Endothelial cell of umbilical vein (primary cell): Measurements from ENCODE around the gene EDA. TPM values are rescaled to one million over a fixed set of nuclear protein-coding genes. Genes with fewer than 3 reads are reported as not detected.

Source experiments
- BruUV-seq: library from RNA; stranded (reverse); fragments of 400-500 nt; replicated peaks from 2 replicates; lab custom pipeline; 2021; lab: Mats Ljungman, UMichigan
- CTCF ChIA-PET: fragments of 300-600, 350-600 bp; sonication (Branson Sonifier 250); formaldehyde crosslinking; loops from one replicate; lab custom pipeline; 2021; ENCODE audit warnings: antibody characterized with exemption, inconsistent platforms; lab: Charles Lee
- POLR2A ChIA-PET: fragments of 300-600, 350-600 bp; sonication (Branson Sonifier 250); formaldehyde crosslinking; loops from one replicate; lab custom pipeline; 2021; ENCODE audit warnings: antibody characterized with exemption, inconsistent platforms; lab: Charles Lee
- DNase-seq: peaks from one replicate; pipeline ENCODE4 v3.0.0-alpha.2; 2011; ENCODE audit warnings: low read depth, low spot score
- FAIRE-seq: peaks from 2 replicates; lab custom pipeline; 2011; peaks lifted over from hg19 to GRCh38; lab: Jason Lieb, UNC
- H2AFZ ChIP-seq: 2 replicates; pipeline ENCODE4 v1.6.0; 2012; ENCODE audit warnings: low read depth, low read length, control low read depth, inconsistent platforms
- H3K27ac ChIP-seq: 2 replicates; pipeline ENCODE4 v1.5.1; 2011; ENCODE audit warnings: low read depth, mild to moderate bottlenecking, control low read depth, low read length, moderate library complexity; ENCODE audit not compliant: insufficient read depth
- H3K27me3 ChIP-seq, 2 experiments: 2 replicates each; pipeline versions ENCODE4 v1.6.0 to v1.6.1; 2011; ENCODE audit warnings: low read length in 2 of 2, mixed read lengths in 1 of 2; ENCODE audit not compliant: control insufficient read depth in 2 of 2, insufficient read depth in 2 of 2
- H3K36me3 ChIP-seq, 2 experiments: 2 replicates in 1 of 2; 3 replicates in 1 of 2; pipeline ENCODE4 v1.5.1; 2011; ENCODE audit warnings: low read length in 2 of 2, mild to moderate bottlenecking in 1 of 2, moderate library complexity in 1 of 2; ENCODE audit not compliant: control insufficient read depth in 2 of 2, insufficient read depth in 2 of 2; ENCODE audit errors: extremely low read depth in 1 of 2
- H3K4me1 ChIP-seq: 3 replicates; pipeline ENCODE4 v1.5.1; 2011; ENCODE audit warnings: mild to moderate bottlenecking, low read length; ENCODE audit not compliant: control insufficient read depth, insufficient read depth; ENCODE audit errors: extremely low read depth
- H3K4me2 ChIP-seq: 2 replicates; pipeline ENCODE4 v1.6.1; 2011; ENCODE audit warnings: low read length, control low read depth, mixed read lengths; ENCODE audit not compliant: insufficient read depth
- H3K4me3 ChIP-seq, 3 experiments: fragments of 200-600 bp in 1 of 3; sonication (generic), shearing (Covaris generic) in 1 of 3; replicated peaks in 1 of 3; 2 replicates each; pipeline ENCODE4 v1.5.1; 2011 to 2016; ENCODE audit warnings: control low read depth in 3 of 3, low read length in 3 of 3, mild to moderate bottlenecking in 2 of 3, inconsistent platforms in 1 of 3, low read depth in 1 of 3, moderate library complexity in 1 of 3; ENCODE audit not compliant: insufficient read depth in 1 of 3
- H3K79me2 ChIP-seq: 2 replicates; pipeline ENCODE4 v1.6.0; 2012; ENCODE audit warnings: low read length, inconsistent platforms; ENCODE audit not compliant: control insufficient read depth, insufficient read depth
- H3K9ac ChIP-seq: replicated peaks from 2 replicates; pipeline ENCODE3; 2011; ENCODE audit warnings: low read length, control low read depth; ENCODE audit not compliant: insufficient read depth; ENCODE audit errors: extremely low read depth
- H3K9me1 ChIP-seq: replicated peaks from 3 replicates; pipeline ENCODE4 v1.6.0; 2011; ENCODE audit warnings: mild to moderate bottlenecking, low read length; ENCODE audit not compliant: control insufficient read depth, insufficient read depth; ENCODE audit errors: extremely low read depth
- H3K9me3 ChIP-seq: replicated peaks from 2 replicates; pipeline ENCODE4 v1.5.1; 2012; ENCODE audit warnings: low read length, inconsistent platforms; ENCODE audit not compliant: control insufficient read depth, insufficient read depth
- H4K20me1 ChIP-seq: replicated peaks from 2 replicates; pipeline ENCODE3; 2011; ENCODE audit warnings: mild to moderate bottlenecking, low read length; ENCODE audit not compliant: control insufficient read depth, insufficient read depth; ENCODE audit errors: extremely low read depth
- CTCF ChIP-seq, 2 donors: IDR thresholded peaks; 1 replicate in 1 of 2; 2 replicates in 1 of 2; pipeline ENCODE4 v1.5.1; 2011; ENCODE audit warnings: low read length in 2 of 2, mild to moderate bottlenecking in 2 of 2, moderate library complexity in 2 of 2, control low read depth in 1 of 2, inconsistent platforms in 1 of 2, low read depth in 1 of 2; ENCODE audit not compliant: insufficient read depth in 1 of 2; ENCODE audit errors: extremely low read depth in 1 of 2
- EZH2 ChIP-seq: IDR thresholded peaks from 2 replicates; pipeline ENCODE4 v1.6.1; 2012; ENCODE audit warnings: borderline replicate concordance, low read depth, mild to moderate bottlenecking, moderate library complexity, low read length, inconsistent platforms; ENCODE audit not compliant: severe bottlenecking
- FOS ChIP-seq: IDR thresholded peaks from 2 replicates; pipeline ENCODE4 v1.6.1; 2011; ENCODE audit warnings: mild to moderate bottlenecking, low read length, moderate library complexity, borderline replicate concordance; ENCODE audit not compliant: insufficient read depth
- GATA2 ChIP-seq: IDR thresholded peaks from 2 replicates; pipeline ENCODE4 v1.7.0; 2011; ENCODE audit warnings: low read depth, mild to moderate bottlenecking, moderate library complexity, mixed read lengths, low read length; ENCODE audit not compliant: insufficient read length, insufficient read depth
- JUN ChIP-seq: IDR thresholded peaks from 2 replicates; pipeline ENCODE4 v1.6.1; 2011; ENCODE audit warnings: borderline replicate concordance, low read depth; ENCODE audit not compliant: insufficient read length, insufficient read depth
- MAX ChIP-seq: IDR thresholded peaks from 2 replicates; pipeline ENCODE4 v1.6.1; 2011; ENCODE audit not compliant: insufficient read depth, insufficient read length
- MYC ChIP-seq: IDR thresholded peaks from one replicate; pipeline ENCODE4 v1.6.1; 2011; ENCODE audit warnings: mild to moderate bottlenecking, low read depth, low read length
- POLR2A ChIP-seq: IDR thresholded peaks from 2 replicates; pipeline ENCODE4 v1.6.1; 2012; ENCODE audit warnings: low read depth, mild to moderate bottlenecking, control low read depth, low read length
- POLR2AphosphoS5 ChIP-seq: IDR thresholded peaks from 2 replicates; pipeline ENCODE4 v1.6.1; 2012; ENCODE audit warnings: low read depth, mild to moderate bottlenecking, control low read depth, low read length, moderate library complexity; ENCODE audit not compliant: insufficient read depth
- dilution Hi-C: fragments of 300-500 bp; cut with MboI; formaldehyde crosslinking; loops from one replicate; pipeline ENCODE4 v1.15.0; 2019; ENCODE audit warnings: low sequenced_read_pairs; ENCODE audit not compliant: extremely low pct_ligation_motif_present
- intact Hi-C: fragments of 100-400 bp; cut with micrococcal nuclease; formaldehyde crosslinking; loops from one replicate; pipeline ENCODE4 v1.10.0; 2022
- polyA plus RNA-seq, 4 experiments: library from polyadenylated mRNA; depleted of rRNA in 3 of 4; stranded (reverse) in 3 of 4; unstranded in 1 of 4; fragments of >200 nt; gene quantifications; 2 replicates each; pipeline versions ENCODE4 v1.2.1 to v1.2.3, GENCODE V29; 2011 to 2012; ENCODE audit warnings: missing spikeins in 1 of 4
- total RNA-seq: library from RNA; stranded (reverse); gene quantifications from 2 replicates; pipeline ENCODE4 v1.2.3, GENCODE V29; 2021

Gene EDA
- total and polyA plus RNA-seq, 2 donors (not counting 3 experiments of a cell fraction or from before 2014, with no cell fraction given) = 0.37 to 1.2 TPM

GRCh38 chrX:69607616-69608015 is 8.3 kb upstream of the EDA start:
- H3K9me3 ChIP-seq = no peaks in the 10 kb centered on the region
- no peaks in the 10 kb centered on the region for H4K20me1 ChIP-seq
- H3K4me3 ChIP-seq = no peak overlapping the region
- H3K36me3 ChIP-seq = no peaks in the 10 kb centered on the region
- POLR2A ChIA-PET = no interaction called here
- no peaks in the 10 kb centered on the region for H3K9me1 ChIP-seq
- TF ChIP-seq FOS = no peak
- no peak for TF ChIP-seq POLR2AphosphoS5
- TF ChIP-seq GATA2 = no peak
- no peak for TF ChIP-seq POLR2A
- no peaks in the 10 kb centered on the region for H3K4me1 ChIP-seq
- dilution Hi-C loops (no loop called here), intact Hi-C loops (no loop called here)
- H2AFZ ChIP-seq = no peak overlapping the region
- H3K27ac ChIP-seq = no peak overlapping the region
- no peaks in the 10 kb centered on the region for H3K79me2 ChIP-seq
- H3K27me3 ChIP-seq = no peaks in the 10 kb centered on the region
- no peak overlapping the region for H3K4me2 ChIP-seq
- BruUV-seq = no TSS peak
- no peak for FAIRE-seq
- CTCF ChIA-PET = interaction anchor here (1.3 kb wide), 1 partner anchor 11 kb away, joined by 3 read pairs; no protein-coding TSS in a partner anchor
- DNase-seq = no peak
- H3K9ac ChIP-seq = no peak overlapping the region

- H4K20me1 ChIP-seq = no peaks in the 10 kb centered on the region
- no peak overlapping the region for H3K9ac ChIP-seq
- H3K4me1 ChIP-seq = no peaks in the 10 kb centered on the region
- no peak overlapping the region for H2AFZ ChIP-seq
- TF ChIP-seq GATA2 = no peak
- no peak for TF ChIP-seq MYC
- TF ChIP-seq JUN = no peak
- no peak for TF ChIP-seq EZH2
- no peak for TF ChIP-seq MAX
- no peak for TF ChIP-seq POLR2A
- no peak for TF ChIP-seq FOS
- no peak for TF ChIP-seq CTCF (IDR thresholded peaks at IDR 0.05; ENCODE audit: extremely low read depth in 1 of 2, insufficient read depth in 1 of 2, low read depth in 1 of 2, low read length in 2 of 2)
- TF ChIP-seq POLR2AphosphoS5 = no peak
- intact Hi-C loops = no loop called here
- no peak for FAIRE-seq
- no peaks in the 10 kb centered on the region for H3K9me1 ChIP-seq
- H3K4me3 ChIP-seq = no peak overlapping the region
- no peaks in the 10 kb centered on the region for H3K9me3 ChIP-seq
- H3K27ac ChIP-seq = no peak overlapping the region
- DNase-seq = no peak
- CTCF ChIA-PET = no interaction called here
- POLR2A ChIA-PET = no interaction called here
- H3K36me3 ChIP-seq = no peaks in the 10 kb centered on the region
- BruUV-seq = no TSS peak
- H3K4me2 ChIP-seq = no peak overlapping the region
- no peaks in the 10 kb centered on the region for H3K79me2 ChIP-seq
- dilution Hi-C loops = no loop called here
- H3K27me3 ChIP-seq = peaks cover 9 to 15% of the 10 kb centered on the region in 2 experiments
These were observed 2.0 kb upstream of the EDA start for GRCh38 chrX:69613946-69614345.
